HG03108 (cell line): ENCODE measurements around the gene TERT.
"Not testable (repeated sequence)": the region's sequence is repeated elsewhere in the genome, so short reads cannot be mapped to it uniquely, and the experiment has no call there.

Experiments
- ATAC-seq: cut with Tn5 transposase; IDR thresholded peaks from one replicate; pipeline ENCODE4 v1.9.1; 2021; ENCODE audit warnings: moderate library complexity; ENCODE audit not compliant: unreplicated experiment

Gene TERT

GRCh38 chr5:1331861-1332405, 37.1 kb upstream of the TERT start:
- no peak for ATAC-seq

GRCh38 chr5:1330847-1331831, 36.3 kb upstream of the TERT start:
- ATAC-seq = no peak

GRCh38 chr5:1330146-1330846, 35.4 kb upstream of the TERT start:
- ATAC-seq = no peak

GRCh38 chr5:1329111-1329579, 34.3 kb upstream of the TERT start:
- no peak for ATAC-seq

- ATAC-seq = not testable (repeated sequence)
These were observed 33.6 kb upstream of the TERT start for GRCh38 chr5:1328237-1329110.

- ATAC-seq = not testable (repeated sequence)
These were observed 32.3 kb upstream of the TERT start for GRCh38 chr5:1326901-1327756.

GRCh38 chr5:1326532-1326875, 31.6 kb upstream of the TERT start:
- ATAC-seq = not testable (repeated sequence)

GRCh38 chr5:1325870-1326531, 31.1 kb upstream of the TERT start:
- ATAC-seq = no peak

GRCh38 chr5:1325191-1325741, 30.4 kb upstream of the TERT start:
- no peak for ATAC-seq

GRCh38 chr5:1324719-1325190, 29.9 kb upstream of the TERT start:
- no peak for ATAC-seq

GRCh38 chr5:1324301-1324700, 29.4 kb upstream of the TERT start:
- no peak for ATAC-seq

GRCh38 chr5:1323803-1324173, 28.9 kb upstream of the TERT start:
- no peak for ATAC-seq

GRCh38 chr5:1322955-1323802, 28.3 kb upstream of the TERT start:
- no peak for ATAC-seq

- no peak for ATAC-seq
These were observed 27.4 kb upstream of the TERT start for GRCh38 chr5:1322036-1322900.

GRCh38 chr5:1321576-1321975, 26.7 kb upstream of the TERT start:
- ATAC-seq = no peak

GRCh38 chr5:1320436-1321344, 25.8 kb upstream of the TERT start:
- no peak for ATAC-seq
